Kidney glomerular epithelial cell (primary cell): Measurements from ENCODE around the gene SIGLECL1.
A peak's percentile ranks its signal among the peaks of the same experiment; 100 is the strongest.
"Not testable (repeated sequence)": the region's sequence is repeated elsewhere in the genome, so short reads cannot be mapped to it uniquely, and the experiment has no call there.

ENCODE experiments used
- DNase-seq: peaks from one replicate; lab custom pipeline; 2025; lab: John Stamatoyannopoulos, UW

SIGLECL1 gene

DNA sequence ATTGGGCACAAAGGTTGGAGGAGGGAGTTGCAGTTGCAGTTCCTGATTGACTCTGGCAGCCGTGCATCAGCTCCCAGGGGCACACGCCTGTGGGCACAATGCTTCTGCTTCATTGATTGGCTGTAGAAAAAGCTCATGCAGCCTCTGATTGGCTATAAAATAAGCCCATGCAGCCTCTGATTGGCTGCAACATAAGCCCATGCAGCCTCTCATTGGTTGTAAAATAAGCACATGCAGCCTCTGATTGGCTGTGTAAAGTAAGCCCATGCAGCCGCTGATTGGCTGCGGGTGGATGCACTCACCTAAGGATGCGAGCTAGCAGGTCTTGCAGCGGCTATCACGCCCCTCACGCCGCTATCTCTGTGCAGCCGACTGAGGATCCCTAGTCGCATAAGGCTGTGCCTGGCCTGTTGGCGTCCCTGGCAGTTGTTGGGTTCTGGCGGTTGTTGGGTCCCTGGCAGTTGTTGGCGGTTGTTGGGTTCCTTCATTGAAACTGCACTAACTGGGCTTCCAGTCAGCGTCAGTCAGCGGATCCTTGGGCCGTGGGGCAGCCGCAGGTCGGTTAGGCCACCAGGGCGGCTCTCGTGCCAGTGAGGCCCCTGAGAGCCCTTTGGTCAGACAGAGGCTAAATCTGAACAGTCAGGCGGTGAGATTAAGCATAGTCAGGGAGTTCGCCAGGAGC, at the start of gene SIGLECL1:
SIGLECL1 (plus strand) TSS at position 295 of the 682 bp plus-strand sequence. CDS start 12,993 bp downstream, outside the sequence.
- DNase-seq: no peak

DNA sequence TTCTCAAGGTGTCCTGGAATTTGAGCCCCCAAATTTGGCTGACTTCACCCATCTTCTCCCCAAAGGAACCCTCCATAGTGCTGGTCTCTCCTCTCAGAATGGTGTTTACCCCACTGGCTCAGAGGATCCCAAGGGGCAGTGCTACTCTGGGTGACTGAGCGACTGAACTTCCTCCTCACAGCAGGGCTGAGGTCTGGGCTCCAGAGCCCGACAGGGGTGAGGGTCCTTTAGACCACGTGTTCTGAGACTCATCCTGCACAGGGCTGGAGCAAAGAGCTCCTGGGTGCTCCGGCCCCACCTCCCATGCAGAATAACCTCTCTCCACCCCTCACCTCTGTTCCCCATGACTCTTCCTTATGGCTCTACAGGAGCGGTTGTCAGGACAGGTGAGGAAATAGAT, 49.2 kb upstream of the SIGLECL1 start:
- DNase-seq: no peak

DNA sequence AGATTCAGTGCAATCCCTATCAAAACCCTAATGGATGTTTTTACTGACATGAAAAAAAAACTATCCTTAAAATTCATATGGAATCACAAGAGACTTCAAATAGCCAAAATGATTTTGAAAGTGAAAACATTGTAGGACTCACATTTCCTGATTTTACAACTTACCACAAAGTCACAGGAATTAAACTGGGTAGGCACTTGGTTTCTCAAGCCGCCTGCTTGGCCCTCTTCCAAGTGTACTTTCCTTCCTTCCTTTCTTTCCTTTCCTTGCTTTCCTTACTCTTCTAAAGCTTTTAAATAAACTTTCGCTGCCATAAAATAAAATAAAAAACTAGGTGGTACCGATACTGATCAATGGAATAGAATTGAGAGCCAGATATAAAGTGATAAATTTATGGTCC, 47.0 kb upstream of the SIGLECL1 start:
- DNase-seq: no peak

DNA sequence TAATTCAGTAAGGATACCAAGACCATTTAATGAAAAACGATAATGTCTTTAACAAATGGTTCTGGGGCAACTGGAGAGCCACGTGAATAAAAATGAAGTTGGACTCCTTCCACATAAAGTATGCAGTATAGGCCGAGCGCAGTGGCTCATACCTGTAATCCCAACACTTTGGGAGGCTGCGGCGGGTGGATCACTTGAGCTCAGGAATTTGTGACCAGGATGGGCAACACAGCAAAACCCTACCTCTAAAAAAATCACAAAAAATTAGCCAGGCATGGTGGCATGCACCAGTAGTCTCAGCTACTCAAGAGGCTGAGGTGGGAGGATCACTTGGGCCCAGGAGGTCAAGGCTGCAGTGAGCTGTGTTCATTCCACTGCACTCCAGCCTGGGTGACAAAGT, 46.6 kb upstream of the SIGLECL1 start:
- no peak for DNase-seq

DNA sequence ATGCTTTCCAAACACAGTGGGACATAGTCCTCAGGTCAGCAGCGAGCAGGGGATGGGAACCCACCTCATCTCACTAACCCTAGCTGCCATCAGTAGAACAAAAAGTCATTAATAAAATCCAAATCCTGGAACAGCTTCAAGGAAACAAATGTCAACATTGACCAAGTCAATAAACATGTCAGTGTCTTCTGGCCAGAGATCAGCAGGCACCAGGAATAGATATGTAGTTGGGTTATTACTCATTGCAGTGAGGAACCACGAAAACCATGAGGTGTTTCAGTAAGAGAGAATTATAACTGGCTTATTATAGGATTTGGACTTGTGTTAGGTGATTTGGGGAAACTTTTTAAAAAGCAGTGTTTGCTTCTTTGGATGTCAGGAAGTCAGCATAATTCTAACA, 43.1 kb upstream of the SIGLECL1 start:
- no peak for DNase-seq

DNA sequence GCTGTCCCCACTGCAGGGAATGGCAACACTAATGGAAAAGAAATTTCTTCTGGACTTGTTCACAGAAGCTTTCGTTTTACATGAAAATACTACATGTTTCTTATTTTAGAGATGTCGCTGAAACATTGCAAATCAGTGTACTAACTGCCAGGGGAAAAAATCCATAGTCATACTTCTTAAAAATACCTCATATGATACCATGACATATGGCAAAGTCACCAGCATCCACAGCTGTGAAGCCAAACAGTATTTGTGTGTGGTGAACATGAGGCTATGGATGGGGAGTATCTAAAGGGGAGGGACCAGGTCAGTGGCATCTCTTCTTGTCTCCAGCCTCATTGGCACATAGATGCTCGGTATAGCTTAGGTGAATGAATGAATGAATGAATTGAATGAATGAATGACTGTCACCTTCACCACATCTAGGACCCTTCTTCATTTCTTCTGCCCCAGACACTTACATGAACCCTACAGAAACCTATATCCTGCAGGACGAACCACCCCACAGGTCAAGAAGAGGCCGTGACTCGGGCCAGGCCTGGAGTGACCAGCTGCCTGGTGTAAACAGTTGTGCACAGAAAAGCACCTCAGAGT, 40.6 kb upstream of the SIGLECL1 start:
- no peak for DNase-seq

DNA sequence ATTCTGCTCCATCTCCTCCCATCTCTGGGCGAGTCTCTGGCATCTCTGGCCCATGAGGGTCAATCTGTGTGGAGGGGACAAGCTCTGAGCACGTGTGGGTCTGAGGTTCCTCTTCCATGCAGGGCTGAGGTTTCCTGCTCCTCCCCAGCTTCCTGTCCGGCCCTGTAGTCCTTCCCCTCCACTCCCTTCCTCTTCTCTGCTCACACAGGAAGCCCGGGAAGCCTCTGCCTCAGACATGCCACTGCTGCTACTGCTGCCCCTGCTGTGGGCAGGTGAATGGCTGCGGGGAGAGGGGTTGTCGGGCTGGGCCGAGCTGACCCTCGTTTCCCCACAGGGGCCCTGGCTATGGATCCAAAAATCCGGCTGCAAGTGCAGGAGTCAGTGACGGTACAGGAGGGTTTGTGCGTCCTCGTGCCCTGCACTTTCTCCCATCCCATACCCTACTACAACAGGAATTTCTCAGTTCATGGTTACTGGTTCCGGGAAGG, 40.0 kb upstream of the SIGLECL1 start:
- DNase-seq: not testable (repeated sequence)

DNA sequence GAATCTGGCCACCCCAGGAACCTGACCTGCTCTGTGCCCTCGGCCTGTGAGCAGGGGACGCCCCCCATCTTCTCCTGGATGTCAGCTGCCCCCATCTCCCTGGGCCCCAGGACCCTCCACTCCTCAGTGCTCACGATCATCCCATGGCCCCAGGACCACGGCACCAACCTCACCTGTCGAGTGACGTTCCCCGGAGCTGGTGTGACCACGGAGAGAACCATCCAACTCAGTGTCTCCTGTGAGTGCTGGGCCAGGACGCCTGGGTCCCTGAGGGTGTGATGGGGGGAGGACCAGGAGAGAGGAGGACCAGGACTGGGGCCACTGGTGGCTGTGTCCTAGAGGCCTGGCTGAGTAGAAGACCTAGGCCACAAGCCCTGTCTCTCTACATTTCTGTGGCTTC, 39.0 kb upstream of the SIGLECL1 start:
- DNase-seq: no peak

DNA sequence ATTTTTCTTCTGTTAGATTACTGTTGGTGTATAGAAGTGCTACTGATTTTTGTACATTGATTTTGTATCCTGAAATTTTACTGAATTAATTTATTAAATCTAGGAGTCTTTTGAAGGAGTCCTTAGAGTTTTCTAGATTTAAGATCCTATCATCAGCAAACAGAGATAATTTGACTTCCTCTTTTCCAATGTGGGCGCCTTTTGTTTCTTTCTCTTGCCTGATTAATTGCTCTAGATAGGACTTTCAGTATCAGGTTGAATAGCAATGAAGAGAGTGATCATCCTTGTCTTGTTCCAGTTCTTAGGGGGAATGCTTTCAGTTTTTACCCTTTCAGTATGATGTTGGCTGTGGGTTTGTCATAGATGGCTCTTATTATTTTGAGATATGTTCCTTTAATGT, 31.6 kb upstream of the SIGLECL1 start:
- no peak for DNase-seq

DNA sequence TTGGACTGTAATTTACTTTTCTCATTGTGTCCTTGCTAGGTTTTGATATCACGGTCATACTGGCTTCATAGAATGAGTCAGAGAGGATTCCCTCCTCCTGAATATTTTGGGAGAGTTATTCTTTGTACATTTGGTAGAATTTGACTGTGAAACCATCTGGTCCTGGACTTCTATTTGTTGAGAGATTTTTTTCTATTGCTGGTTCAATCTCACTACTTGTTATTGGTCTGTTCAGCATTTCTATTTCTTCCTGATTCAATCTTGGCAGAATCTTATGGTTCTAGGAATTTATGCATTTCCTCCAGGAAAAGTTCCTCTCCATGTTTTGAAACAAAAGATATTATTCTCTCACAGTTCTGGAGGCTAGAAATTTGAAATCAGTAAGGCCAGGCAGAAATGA, 30.9 kb upstream of the SIGLECL1 start:
- no peak for DNase-seq

DNA sequence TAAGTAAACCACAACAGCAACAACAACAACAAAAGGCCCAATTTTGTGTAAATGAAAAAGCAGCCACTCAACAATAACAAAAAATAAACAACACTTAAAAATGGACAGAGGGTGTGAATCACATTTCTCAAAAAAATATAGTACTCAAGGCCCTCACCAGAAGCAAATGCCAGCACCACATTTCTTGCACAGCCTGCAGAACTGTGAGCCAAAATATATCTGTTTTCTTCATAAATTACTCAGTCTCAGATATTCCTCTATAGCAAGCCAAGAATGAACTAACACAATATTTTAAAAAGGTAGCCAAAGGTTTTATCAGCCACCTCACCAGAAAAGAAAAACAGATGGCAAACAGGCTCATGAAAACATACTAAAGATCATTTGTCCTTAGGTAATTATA, 29.9 kb upstream of the SIGLECL1 start:
- DNase-seq: no peak

DNA sequence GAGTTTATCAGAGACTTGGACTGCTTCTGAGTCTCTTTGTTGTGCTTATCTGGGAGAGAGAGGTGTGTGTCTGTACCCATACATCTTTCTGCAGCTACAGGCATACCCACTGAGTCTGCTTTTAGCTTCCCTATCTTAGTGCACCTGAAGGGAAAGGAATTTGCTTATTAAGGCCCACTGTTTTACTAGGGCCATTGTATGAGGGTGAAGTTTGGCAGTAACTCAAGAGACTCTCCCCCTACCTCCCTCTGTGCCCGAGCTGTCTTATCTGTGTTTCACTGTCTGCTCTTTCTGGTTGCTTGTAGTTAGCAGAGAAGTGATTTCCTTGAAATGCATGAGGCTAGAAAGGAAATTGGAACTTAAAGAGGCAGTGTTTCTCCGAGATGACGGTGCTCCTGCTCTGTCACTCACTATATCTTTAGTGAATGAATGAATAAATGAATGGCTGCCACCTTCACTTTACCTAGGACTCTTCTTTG, 26.7 kb upstream of the SIGLECL1 start:
- DNase-seq: no peak

DNA sequence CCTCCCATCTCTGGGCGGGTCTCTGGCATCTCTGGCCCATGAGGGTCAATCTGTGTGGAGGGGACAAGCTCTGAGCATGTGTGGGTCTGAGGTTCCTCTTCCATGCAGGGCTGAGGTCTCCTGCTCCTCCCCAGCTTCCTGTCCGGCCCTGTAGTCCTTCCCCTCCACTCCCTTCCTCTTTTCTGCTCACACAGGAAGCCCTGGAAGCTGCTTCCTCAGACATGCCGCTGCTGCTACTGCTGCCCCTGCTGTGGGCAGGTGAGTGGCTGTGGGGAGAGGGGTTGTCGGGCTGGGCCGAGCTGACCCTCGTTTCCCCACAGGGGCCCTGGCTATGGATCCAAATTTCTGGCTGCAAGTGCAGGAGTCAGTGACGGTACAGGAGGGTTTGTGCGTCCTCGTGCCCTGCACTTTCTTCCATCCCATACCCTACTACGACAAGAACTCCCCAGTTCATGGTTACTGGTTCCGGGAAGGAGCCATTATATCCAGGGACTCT, 25.9 kb upstream of the SIGLECL1 start, which contains the start of gene CD33:
CD33 (plus strand) TSS at position 183 of the 496 bp plus-strand sequence; CDS start at position 222, 39 bp downstream.
- DNase-seq: not testable (repeated sequence)

DNA sequence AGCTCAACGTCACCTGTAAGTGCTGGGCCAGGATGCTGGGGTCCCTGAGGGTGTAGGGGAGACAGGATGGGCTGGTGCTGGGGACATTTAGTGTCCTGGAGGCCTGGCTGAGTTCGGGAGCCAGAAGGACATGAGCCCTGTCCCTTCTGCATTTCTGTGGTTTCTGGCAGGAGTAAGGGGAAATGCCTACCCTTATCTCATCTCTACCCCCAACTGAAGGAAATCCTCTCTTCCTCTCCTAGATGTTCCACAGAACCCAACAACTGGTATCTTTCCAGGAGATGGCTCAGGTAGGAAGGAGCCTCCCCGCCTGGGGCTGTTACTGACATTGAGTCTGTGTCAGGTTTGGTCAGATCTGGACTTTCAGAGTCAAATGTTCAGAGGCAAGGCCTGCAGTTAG, 24.8 kb upstream of the SIGLECL1 start:
- no peak for DNase-seq

DNA sequence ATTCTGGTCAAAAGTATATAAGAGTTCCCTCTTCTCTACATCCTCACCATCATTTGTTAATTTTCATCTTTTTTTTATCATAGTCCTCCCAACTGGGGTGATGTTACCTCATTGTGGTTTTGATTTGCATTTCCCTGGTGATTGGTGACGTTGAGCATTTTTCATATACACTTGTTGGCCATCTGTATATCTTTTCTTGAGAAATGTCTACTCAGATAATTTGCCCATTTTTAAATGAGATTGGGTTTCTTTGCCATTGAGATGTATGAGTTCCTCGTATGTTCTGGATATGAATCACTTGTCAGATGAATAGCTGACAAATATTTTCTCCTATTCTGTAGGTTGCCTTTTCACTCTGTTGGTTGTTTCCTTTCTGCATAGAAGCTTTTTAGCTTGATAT, 23.6 kb upstream of the SIGLECL1 start:
- no peak for DNase-seq

DNA sequence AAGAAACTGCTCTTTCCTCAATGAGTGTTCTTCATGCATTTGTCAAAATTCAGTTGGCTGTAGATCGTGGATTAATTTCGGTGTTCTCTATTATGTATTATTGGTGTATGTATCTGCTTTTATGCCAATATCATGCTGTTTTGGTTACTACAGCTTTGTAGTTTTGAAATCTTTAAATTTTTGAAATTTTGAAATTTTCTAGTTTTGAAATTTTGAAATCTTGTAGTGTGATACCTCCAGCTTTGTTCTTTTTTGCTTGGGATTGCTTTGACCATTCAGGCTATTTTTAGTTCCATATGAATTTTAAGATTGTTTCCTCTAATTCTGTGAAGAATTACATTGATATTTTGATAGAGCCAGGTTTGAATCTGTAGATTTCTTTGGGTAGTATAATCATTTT, 22.9 kb upstream of the SIGLECL1 start:
- no peak for DNase-seq

DNA sequence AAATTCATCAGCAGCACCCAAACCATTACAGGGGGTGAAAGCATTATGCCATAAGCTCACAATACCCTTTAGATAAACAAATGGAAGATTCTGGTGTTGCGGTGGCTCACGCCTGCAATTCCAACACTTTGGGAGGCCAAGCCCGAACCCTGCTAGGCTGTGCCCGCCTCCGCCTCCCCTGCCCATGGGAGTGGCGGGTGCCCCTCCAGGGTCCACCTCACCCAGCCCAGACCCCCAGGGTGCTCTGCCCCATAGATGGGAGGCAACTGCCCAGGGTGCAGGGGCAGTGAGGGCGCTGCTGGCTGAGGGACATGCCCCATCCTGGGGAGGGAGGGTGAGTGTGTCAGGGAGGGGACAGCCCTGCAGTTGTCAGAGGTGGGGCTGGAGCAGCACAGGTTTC, 10.0 kb upstream of the SIGLECL1 start:
- DNase-seq: no peak

DNA sequence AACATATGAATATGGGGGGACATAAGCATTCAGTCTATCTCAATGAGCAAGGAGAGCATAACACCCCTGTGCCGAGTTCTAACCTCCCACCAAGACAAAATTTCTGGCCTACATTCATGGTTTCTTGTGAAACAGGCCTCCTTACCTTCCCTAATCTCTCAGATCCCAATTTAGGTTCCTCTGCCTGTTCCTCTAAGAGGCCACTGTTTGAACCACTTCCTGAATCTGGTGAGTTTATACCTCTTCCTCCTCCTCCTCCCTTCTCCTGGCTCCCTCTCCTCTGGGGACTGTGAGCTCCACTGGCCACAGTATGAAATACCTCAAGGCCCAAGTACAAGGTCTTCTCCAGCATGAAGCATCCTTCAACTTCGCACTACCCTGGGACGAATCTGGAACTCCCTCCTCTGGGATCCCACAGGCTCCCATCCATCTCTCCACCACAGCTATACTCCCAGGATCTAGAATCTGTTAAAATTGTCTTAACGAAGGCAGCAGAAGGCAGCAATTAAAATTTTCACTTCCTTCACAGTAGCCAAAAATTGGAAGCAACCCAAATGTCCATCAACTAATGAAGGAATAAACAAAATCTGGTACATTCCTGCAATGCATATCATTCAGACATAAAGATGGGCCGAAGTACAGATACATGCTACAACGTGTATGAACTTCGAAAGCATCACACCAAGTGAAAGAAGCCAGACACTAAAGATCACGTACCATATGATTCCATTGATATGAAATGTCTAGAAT, 7.8 kb upstream of the SIGLECL1 start:
- DNase-seq: no peak

DNA sequence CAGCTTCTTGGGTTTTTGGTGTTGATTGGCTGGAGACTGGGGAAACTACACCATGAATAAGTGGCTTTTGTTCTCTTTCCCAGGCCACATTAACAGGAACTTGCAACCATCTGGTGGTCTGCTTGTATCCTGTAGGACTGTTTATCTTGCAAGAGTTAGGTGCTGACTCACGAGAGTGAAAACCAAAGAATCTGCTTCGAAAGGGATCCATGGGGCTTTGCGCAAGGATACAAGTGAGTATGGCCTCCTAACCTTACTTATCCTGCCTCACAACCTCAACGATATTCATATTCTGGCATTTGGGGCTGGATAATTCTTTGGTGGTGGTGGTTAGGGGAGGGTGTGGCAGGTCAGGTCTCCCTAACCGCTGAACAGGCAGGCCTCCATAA, 4.7 kb upstream of the SIGLECL1 start:
- peak; percentile 39 for DNase-seq

DNA sequence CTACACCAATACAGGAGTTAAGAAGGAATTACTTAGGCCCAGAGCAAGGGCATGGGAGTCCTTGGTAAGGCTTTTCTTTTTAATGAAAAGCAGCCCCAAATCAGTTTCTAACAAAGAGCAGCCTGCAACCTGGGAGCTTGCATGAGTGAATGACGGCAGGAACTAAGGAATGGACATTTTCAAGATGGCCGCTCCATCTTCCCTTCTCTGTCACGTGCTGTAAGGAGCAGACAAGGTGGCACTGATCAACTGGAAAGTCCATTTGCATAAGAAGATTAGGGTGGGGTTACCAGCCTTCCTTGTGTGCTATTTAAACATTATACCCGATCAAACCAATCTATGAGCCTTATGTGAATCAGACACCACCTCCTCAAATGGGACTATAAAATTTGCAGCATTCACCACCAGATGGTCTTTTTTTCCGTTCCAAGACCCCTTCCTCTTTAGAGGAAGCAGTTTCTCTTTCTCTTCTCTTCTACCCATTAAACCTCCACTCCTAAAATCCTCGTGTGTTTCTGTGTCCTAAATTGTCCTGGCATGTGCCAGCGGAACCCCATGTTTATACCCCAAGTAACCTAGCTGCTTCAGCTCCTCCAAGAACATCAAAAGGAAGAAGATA, 2.8 kb upstream of the SIGLECL1 start:
- DNase-seq: no peak

DNA sequence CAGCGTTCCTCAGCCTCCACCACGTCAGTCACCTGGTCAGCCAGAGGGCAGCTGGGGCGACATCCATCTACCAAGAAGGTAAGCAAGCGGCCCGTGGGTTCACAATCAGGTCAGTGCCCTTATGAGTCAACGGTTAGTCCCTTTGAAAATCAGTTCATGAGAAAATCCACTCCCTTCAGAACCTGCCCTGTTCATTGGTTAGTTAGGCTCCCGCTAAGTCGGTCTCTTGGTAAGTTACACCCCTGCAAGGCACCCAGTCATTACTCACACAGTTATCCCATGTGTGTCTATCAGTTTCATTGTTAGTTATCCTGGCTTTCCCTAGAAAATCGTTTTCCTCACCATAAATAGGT, 564 bp downstream of the SIGLECL1 start:
- DNase-seq: no peak

DNA sequence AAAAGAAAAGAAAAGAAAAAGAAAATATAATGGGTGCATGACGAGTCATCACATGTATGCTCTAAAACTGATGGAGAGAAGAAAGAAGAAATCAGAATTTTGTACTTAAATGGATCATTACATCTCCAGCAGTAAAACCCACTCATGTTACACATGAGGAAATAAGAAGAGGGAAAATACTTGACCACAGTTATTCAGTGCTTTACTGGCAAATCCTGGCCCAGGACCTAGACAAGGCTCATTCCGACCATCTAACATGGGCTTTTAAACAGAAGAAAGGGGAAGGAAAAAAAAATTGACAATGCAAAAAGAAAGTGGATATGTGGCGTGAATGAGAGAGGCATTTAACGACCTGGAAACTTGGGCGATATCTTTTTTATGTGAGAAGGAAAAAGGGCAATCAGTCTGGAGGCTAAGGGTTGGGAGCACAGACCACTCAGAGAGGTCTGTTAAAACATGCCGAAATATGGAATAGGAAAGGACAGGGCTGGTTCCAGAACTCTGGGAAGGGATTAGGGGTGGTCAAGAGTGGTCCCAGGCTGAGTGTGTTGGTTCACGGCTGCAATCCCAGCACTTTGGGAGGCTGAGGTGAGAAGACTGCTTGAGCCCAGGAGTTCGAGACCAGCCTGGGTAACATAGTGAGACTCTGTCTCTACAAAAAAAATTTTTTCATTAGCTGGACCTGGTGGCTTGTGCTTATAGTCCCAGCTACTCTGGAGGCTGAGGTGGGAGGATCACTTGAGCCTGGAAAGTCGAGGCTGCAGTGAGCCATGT, 1.6 kb downstream of the SIGLECL1 start:
- DNase-seq: no peak
